Measurements from ENCODE around the gene TARBP1. TPM values are rescaled to one million over a fixed set of nuclear protein-coding genes. Genes with fewer than 3 reads are reported as not detected.

TARBP1 gene
- polyA plus RNA-seq, 1 donor from 2014 or later: 267 TPM

DNA sequence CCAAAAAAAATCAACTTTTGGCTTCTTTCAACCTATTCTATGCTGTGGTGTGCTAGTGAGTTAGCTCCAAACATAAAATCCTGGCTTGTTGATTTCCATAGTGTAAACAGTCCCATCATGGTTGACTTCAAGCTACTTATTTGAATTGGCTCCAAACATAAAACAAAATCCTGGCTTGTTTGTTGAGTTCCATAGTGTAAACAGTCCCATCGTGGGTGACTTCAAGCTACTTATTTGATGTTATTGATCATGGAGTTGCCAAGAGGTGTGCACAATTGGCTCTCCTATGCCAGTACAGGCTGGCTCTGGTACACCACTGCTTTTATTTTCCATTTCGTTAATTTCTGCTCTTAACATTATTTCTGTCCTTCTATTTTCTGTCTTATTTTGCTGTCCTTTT lies 107.6 kb downstream of the TARBP1 start:
- Histone ChIP-seq H3F3A (ENCODE audit: insufficient read depth, low read length, poor library complexity, severe bottlenecking) (no peaks in the 10 kb centered on the region), H3K4me2 (ENCODE audit: low read length) (no peak overlapping the region), H3K27ac (ENCODE audit: low read length) (no peak overlapping the region), H2AFZ (ENCODE audit: low read depth, low read length) (no peak overlapping the region), H3K9me2 (ENCODE audit: insufficient read depth, low read length) (no peaks in the 10 kb centered on the region), H3K9me3 (ENCODE audit: low read length) (no peaks in the 10 kb centered on the region), H3K9ac (ENCODE audit: low read length) (no peak overlapping the region), H3K36me3 (ENCODE audit: insufficient read depth, low read length) (no peaks in the 10 kb centered on the region), H3K27me3 (ENCODE audit: insufficient read depth, low read depth, low read length) (no peaks in the 10 kb centered on the region), H3K4me3 (ENCODE audit: low read length) (no peak overlapping the region), H4K20me1 (ENCODE audit: insufficient read depth) (no peaks in the 10 kb centered on the region), H3K79me2 (replicated peaks; ENCODE audit: insufficient read depth, low read length) (peaks cover 4% of the 10 kb centered on the region)
- TF ChIP-seq TAF1 (IDR thresholded peaks at IDR 0.05; ENCODE audit: low read depth): no peak
- TF ChIP-seq, protein P1, sequence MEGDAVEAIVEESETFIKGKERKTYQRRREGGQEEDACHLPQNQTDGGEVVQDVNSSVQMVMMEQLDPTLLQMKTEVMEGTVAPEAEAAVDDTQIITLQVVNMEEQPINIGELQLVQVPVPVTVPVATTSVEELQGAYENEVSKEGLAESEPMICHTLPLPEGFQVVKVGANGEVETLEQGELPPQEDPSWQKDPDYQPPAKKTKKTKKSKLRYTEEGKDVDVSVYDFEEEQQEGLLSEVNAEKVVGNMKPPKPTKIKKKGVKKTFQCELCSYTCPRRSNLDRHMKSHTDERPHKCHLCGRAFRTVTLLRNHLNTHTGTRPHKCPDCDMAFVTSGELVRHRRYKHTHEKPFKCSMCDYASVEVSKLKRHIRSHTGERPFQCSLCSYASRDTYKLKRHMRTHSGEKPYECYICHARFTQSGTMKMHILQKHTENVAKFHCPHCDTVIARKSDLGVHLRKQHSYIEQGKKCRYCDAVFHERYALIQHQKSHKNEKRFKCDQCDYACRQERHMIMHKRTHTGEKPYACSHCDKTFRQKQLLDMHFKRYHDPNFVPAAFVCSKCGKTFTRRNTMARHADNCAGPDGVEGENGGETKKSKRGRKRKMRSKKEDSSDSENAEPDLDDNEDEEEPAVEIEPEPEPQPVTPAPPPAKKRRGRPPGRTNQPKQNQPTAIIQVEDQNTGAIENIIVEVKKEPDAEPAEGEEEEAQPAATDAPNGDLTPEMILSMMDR (IDR thresholded peaks at IDR 0.05; ENCODE audit: poor library complexity, severe bottlenecking): no peak
- no peak for TF ChIP-seq POLR2AphosphoS5 (IDR thresholded peaks at IDR 0.05)
- TF ChIP-seq, protein P2, sequence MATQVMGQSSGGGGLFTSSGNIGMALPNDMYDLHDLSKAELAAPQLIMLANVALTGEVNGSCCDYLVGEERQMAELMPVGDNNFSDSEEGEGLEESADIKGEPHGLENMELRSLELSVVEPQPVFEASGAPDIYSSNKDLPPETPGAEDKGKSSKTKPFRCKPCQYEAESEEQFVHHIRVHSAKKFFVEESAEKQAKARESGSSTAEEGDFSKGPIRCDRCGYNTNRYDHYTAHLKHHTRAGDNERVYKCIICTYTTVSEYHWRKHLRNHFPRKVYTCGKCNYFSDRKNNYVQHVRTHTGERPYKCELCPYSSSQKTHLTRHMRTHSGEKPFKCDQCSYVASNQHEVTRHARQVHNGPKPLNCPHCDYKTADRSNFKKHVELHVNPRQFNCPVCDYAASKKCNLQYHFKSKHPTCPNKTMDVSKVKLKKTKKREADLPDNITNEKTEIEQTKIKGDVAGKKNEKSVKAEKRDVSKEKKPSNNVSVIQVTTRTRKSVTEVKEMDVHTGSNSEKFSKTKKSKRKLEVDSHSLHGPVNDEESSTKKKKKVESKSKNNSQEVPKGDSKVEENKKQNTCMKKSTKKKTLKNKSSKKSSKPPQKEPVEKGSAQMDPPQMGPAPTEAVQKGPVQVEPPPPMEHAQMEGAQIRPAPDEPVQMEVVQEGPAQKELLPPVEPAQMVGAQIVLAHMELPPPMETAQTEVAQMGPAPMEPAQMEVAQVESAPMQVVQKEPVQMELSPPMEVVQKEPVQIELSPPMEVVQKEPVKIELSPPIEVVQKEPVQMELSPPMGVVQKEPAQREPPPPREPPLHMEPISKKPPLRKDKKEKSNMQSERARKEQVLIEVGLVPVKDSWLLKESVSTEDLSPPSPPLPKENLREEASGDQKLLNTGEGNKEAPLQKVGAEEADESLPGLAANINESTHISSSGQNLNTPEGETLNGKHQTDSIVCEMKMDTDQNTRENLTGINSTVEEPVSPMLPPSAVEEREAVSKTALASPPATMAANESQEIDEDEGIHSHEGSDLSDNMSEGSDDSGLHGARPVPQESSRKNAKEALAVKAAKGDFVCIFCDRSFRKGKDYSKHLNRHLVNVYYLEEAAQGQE (IDR thresholded peaks at IDR 0.05; ENCODE audit: borderline replicate concordance): no peak
- no peak for TF ChIP-seq MXI1 (conservative IDR thresholded peaks at IDR 0.05; ENCODE audit: poor library complexity, severe bottlenecking)
- no peak for TF ChIP-seq RAD21 (conservative IDR thresholded peaks at IDR 0.05)
- TF ChIP-seq EP300 (conservative IDR thresholded peaks at IDR 0.05; ENCODE audit: poor library complexity, severe bottlenecking): no peak
- TF ChIP-seq SMC3 (conservative IDR thresholded peaks at IDR 0.05; ENCODE audit: poor library complexity): no peak
- TF ChIP-seq EZH2 (IDR thresholded peaks at IDR 0.05; ENCODE audit: borderline replicate concordance, insufficient read depth, low read length, poor library complexity, severe bottlenecking): no peak

DNA sequence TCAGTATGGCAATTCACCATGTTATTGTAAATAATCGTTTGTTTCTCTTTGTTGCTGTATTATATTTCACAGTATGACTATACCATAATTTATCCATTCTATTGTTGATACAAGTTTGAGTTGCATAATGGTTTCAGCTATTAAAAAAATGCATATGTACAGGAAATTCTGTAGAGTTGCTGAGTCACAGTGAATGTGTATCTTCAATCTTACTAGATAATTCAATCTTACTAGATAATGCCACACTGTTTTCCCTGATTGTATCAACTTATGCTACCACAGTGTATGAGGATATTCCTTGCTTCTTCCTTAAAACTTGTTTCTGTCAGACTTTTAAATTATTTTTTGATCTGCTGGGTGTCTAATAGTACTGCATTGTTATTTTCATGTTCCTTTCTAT lies 109.2 kb downstream of the TARBP1 start:
- no peaks in the 10 kb centered on the region for H3K9me2 ChIP-seq (ENCODE audit: insufficient read depth, low read length)
- H3K79me2 ChIP-seq (replicated peaks; ENCODE audit: insufficient read depth, low read length): no peaks in the 10 kb centered on the region

DNA sequence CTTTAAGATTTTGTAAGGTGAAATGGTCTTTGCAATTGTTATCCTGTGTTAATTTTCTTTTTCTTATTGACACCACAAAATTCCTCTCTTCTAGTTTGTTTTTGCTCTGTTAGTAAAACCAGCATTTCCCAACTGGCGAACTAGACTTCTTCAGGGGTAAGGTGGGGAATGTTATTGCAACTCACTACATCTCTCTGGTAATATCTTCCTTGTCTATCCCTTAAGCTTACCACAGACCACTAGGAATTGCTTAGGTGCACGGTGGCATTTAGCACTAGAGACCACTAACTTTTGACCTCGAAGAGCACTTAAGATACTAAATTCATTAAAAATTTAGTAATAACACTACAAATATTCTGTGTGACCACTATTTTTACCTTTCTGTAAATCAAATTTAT lies 109.9 kb downstream of the TARBP1 start:
- H3K9me3 ChIP-seq (ENCODE audit: low read length): no peaks in the 10 kb centered on the region
- peaks cover 3% of the 10 kb centered on the region for H3K27me3 ChIP-seq (ENCODE audit: insufficient read depth, low read depth, low read length)
- H3K36me3 ChIP-seq (ENCODE audit: insufficient read depth, low read length): no peaks in the 10 kb centered on the region
- no peak for TF ChIP-seq EP300 (conservative IDR thresholded peaks at IDR 0.05; ENCODE audit: poor library complexity, severe bottlenecking)
- no peak for TF ChIP-seq TAF1 (IDR thresholded peaks at IDR 0.05; ENCODE audit: low read depth)
- TF ChIP-seq, protein P1 (IDR thresholded peaks at IDR 0.05; ENCODE audit: poor library complexity, severe bottlenecking): no peak
- TF ChIP-seq, protein P2 (IDR thresholded peaks at IDR 0.05; ENCODE audit: borderline replicate concordance): no peak
- TF ChIP-seq RAD21 (conservative IDR thresholded peaks at IDR 0.05): no peak
- no peak for TF ChIP-seq POLR2AphosphoS5 (IDR thresholded peaks at IDR 0.05)
- no peak for TF ChIP-seq SMC3 (conservative IDR thresholded peaks at IDR 0.05; ENCODE audit: poor library complexity)
- TF ChIP-seq MXI1 (conservative IDR thresholded peaks at IDR 0.05; ENCODE audit: poor library complexity, severe bottlenecking): no peak
- no peak for TF ChIP-seq EZH2 (IDR thresholded peaks at IDR 0.05; ENCODE audit: borderline replicate concordance, insufficient read depth, low read length, poor library complexity, severe bottlenecking)
- H3K27ac ChIP-seq (ENCODE audit: low read length): no peak overlapping the region
- H3F3A ChIP-seq (ENCODE audit: insufficient read depth, low read length, poor library complexity, severe bottlenecking): no peaks in the 10 kb centered on the region
- H3K79me2 ChIP-seq (replicated peaks; ENCODE audit: insufficient read depth, low read length): no peaks in the 10 kb centered on the region
- H3K9me2 ChIP-seq (ENCODE audit: insufficient read depth, low read length): no peaks in the 10 kb centered on the region
- no peak overlapping the region for H2AFZ ChIP-seq (ENCODE audit: low read depth, low read length)
- H3K4me3 ChIP-seq (ENCODE audit: low read length): no peak overlapping the region
- no peak overlapping the region for H3K4me2 ChIP-seq (ENCODE audit: low read length)
- no peaks in the 10 kb centered on the region for H4K20me1 ChIP-seq (ENCODE audit: insufficient read depth)
- no peak overlapping the region for H3K9ac ChIP-seq (ENCODE audit: low read length)

More for the DNA sequence above, 109.2 kb downstream of the TARBP1 start:
- no peak for TF ChIP-seq MXI1 (conservative IDR thresholded peaks at IDR 0.05; ENCODE audit: poor library complexity, severe bottlenecking)
- TF ChIP-seq RAD21 (conservative IDR thresholded peaks at IDR 0.05): no peak
- Histone ChIP-seq H3F3A (ENCODE audit: insufficient read depth, low read length, poor library complexity, severe bottlenecking) (no peaks in the 10 kb centered on the region), H4K20me1 (ENCODE audit: insufficient read depth) (no peaks in the 10 kb centered on the region), H3K36me3 (ENCODE audit: insufficient read depth, low read length) (no peaks in the 10 kb centered on the region), H3K27ac (ENCODE audit: low read length) (no peak overlapping the region), H3K4me3 (ENCODE audit: low read length) (no peak overlapping the region), H3K9ac (ENCODE audit: low read length) (no peak overlapping the region), H3K9me3 (ENCODE audit: low read length) (no peaks in the 10 kb centered on the region), H3K27me3 (ENCODE audit: insufficient read depth, low read depth, low read length) (peaks cover 3% of the 10 kb centered on the region), H2AFZ (ENCODE audit: low read depth, low read length) (no peak overlapping the region), H3K4me2 (ENCODE audit: low read length) (no peak overlapping the region)
